ENCODE results near the gene AGAP1. TPM values are rescaled to one million over a fixed set of nuclear protein-coding genes. Genes with fewer than 3 reads are reported as not detected.

The AGAP1 gene
- total RNA-seq, 1 experiment from 2014 or later: 18.3 TPM

DNA sequence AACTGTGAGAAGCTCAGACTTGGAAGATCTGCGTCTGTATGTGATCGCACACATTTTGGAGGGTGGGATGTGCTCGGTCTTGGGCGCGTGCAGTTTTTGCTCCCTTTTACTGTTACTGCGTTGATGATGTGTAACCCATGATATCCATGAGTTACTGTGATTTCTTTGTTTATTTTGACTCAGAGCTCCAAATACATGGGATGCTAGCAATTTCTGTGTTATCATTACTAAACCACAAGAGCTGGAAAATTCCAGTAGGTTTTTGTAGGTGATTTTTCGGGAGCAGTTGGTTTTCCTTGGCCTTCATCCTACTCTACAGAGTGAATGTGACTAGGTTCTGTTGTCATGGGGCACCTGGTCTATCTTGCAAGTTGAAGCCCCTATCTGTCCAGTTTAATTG lies 124.2 kb downstream of the AGAP1 start:
- no peak for DNase-seq (ENCODE audit: extremely low read depth, low read depth)

DNA sequence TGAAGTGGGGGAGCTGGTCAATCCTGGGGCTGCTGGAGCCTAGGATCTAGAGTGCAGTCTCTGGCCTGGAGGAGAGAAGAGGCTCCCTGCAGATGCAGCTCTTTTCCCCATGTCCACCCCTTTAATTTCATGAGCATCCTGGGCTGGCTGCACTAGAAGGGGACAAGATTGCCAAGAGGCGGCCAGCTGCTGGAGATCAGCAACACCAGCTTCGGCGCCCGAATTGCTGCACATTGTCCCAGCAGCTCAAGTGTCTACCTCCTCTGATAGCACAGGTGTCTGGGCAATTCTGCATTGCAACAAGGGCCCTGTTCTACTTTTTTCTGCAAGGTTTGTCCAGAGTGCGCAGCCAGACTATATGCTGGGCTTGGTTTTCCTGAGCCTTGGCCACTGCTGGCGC lies 125.7 kb downstream of the AGAP1 start:
- DNase-seq (ENCODE audit: extremely low read depth, low read depth): no peak

DNA sequence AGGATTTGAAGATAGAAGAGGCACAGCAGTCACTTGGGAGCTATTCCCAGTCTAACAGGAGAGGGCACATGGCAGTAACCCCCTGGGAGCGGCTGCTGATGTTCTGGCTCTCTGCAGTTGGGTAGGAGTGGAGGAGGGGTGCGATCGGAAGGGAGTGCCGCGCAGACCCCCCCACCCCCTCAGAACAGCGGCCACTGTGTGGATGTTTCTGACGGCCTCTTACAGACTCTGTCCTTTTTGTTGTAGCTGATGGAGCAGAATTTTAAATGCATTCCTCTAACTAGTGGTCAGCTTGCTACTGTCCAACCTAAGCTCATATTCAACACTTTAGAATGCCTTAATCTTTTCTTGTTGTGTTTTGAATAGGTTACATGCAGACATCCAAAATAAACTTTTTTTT lies 127.9 kb downstream of the AGAP1 start:
- no peak for DNase-seq (ENCODE audit: extremely low read depth, low read depth)

DNA sequence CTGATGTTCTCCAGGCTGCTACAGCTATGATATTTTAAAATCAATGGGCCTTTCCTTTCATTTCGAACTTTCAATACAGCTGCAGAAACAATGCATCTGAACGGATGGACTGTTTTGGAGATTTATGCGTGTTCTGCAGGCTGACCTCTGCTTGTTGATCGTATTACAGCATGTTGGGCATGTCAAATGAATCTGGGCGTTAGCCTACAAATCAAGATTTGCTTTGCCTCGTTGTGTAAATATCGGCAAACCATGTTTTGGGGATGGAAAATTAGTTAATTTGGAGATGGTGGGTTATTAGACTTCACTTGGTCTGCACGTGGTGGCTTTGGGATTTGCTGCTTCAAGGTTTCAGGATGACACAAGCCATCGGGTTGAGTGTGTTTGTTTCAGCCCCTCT lies 129.3 kb downstream of the AGAP1 start:
- no peak for DNase-seq (ENCODE audit: extremely low read depth, low read depth)

DNA sequence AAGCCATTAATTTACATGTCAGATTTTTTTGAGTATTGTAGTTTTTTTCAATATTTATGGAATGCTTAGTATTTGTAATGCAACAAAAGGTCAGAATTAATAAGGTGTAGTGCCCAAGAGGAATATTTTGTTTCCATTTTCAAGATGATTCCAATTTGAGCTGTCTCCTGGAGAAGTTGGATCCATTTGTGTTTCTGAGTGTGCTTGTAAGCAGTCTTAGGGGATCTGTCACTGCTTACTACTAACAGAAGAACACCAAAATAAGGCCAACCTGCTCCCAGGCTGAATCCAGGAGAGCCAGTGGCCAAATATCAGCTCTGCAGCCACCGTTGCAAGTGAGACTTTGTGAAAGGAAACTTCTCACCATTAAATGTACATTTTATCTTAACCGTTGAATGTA lies 129.9 kb downstream of the AGAP1 start:
- no peak for DNase-seq (ENCODE audit: extremely low read depth, low read depth)

DNA sequence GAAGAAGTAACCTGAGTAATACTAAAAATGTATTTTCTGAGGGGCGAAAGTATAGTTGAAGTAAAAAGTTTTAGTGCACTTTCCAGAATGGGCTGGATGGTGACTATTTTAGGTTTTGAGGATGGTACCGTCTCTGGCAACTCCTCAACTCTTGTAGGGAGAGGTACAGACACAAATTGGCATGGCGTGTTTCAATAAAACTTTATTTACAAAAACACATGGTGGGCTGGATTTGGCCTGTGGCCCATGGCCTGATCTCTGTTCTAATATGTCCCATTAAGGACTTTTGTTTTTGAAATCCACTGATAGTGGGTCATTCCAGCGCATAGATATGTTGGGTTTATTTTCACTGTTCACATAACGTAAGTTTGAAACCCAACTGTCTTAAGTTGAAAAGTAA lies 132.8 kb downstream of the AGAP1 start:
- no peak for DNase-seq (ENCODE audit: extremely low read depth, low read depth)

DNA sequence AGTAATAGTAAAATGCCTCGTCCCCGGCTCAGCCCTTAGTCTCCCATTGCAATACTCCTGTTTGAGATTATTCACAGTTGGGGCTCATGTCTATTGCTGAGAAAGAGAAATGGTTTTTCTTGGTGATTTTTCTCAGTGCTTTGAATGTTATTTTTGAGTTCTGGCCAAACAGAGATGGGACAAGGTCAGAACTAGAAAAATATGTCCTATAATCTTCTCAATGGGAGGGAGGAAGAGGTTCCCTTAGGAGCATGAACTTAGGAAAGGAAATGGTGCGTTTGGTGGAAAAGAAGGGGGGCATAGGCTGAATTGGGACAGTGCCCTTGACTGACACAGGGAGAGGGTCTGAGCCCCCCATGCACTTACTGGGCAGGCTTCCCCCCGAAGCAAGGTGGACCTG lies 133.8 kb downstream of the AGAP1 start:
- DNase-seq (ENCODE audit: extremely low read depth, low read depth): no peak

DNA sequence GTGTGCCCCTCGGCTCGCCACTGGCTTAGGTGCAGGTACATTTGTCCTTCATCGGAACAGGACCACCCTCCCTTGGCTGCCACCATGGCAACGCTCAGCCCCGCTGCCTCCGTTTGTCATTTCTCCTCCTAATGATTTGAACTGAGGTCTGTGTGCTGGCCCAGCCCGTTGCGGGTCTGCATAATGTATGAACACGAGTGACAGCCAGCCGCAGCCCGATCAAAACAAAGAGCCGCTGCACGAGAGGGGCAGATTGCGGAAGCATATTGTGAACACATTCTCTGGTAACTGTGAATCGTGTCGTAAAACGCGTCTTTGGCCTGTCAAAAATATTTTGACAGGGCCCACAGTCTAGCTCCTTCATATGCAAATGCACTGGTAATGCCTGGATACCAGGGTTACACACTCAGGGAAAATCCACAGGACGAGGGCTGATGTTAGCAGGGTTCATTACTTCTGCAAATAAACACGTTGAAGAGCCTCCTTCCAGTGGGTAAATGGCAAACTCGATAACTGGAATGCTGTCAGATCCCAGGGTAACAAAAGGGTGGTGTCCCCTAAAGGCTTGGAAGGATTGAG lies 137.0 kb downstream of the AGAP1 start:
- no peak for DNase-seq (ENCODE audit: extremely low read depth, low read depth)

DNA sequence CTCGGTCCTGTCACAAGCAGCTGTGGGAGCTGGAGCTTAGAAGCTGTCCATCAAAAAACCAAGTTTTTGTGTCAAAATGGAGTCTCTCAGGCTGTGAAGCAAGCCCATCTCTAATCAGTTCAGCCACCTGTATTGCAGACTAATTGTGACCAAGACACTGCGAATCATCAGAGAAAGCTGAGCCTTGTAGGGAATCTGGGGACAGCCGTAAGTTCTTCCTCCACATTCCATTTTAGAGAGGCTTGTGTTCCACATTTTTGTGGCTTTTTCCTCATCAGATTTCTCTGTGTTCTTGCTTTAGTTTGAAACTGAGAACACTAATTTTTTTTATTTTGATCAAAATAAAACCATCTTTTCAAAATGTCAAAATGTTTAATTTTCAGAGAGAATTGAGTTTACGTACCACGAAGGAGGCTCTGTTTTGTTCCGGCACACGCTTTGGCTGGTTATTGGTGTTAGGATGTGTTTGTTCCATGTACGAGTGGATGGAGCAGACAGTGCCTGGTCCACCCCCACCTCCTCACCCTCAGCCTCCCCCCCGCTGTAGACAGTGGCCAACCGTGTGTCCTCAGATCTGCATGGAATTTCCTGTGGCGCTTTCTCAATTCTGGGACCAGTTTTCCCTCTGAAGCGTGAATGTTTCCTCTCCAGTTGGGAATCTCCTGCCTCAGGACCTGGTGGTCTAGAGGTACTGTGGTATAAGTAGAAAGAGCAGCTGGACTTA lies 140.8 kb downstream of the AGAP1 start:
- no peak for DNase-seq (ENCODE audit: extremely low read depth, low read depth)

DNA sequence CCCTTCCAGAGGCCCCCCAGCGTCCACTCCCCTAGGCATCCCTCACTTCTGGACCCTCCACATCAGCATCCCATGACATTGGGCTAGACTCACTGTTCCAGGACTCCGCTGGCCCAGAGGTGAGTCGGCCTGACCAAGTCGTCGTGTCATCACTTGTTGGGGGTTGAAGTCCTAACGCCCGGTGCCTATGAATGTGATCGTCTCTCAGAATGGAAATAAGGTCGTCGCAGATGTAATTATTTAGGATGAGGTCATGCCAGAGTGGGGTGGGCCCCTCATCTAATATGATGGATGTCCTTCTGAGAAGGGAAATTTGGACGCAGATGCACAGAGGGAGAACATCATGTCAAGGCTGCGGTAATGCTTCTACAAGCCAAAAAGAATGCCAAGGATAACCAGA lies 142.7 kb downstream of the AGAP1 start:
- no peak for DNase-seq (ENCODE audit: extremely low read depth, low read depth)

DNA sequence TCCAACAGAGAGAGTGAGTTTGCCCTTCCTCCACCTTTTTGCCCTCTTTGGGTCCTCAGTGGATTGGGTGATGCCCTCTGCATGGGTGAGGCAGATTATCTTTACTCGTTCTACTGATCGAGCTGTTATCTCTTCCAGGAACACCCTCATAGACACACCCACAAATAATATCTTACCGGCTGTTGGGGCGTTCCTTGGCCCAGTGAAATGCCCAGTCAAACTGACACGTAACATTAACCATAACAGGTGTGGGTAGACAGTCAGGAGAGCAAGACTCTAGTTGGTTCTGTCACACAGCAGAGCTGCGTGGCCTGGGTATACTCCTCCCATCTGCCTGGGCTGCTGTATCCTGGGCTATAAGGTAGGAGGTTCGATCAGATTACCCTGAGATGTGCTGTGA lies 144.1 kb downstream of the AGAP1 start:
- DNase-seq (ENCODE audit: extremely low read depth, low read depth): no peak

DNA sequence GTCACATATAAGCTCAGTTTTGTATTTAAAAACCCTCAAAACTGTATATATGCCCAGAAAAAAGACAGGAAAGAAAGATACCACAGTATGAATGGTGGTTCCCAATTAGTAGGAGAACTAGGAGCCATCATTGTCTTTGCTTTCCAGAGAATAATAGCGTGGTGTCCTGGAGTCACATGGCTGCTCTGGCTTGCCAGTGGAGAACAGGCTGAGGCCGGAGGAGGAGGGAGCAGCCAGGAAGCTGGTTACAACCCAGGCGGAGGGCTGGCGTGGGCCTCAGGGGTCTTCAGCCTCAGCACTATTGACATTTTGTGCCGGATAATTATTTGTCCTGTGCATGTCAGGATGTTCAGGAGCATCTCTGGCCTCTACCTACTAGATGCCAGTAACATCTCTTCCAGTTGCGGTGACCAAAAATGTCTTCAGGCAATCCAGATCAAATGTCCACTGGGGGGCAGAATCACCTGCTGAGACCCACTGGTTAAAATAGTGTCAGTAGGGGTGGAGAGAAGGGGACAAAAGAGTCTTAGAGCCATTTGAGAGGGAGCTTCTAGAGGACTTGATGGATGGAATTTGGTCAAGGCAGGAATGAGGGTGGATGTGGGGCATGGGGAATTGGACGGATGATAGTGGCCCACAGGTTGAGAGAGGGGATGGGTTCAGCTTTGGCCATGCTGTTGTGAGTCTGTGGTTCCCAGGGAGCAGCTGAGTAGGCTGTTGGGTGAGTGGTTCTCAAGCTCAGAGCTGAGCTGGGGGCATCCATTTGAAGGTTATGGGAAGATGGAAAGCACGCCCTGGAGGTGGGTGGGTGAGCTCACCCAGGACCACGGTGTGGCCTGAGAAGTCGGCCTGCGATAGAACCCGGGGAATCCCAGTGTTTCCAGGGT lies 144.9 kb downstream of the AGAP1 start:
- no peak for DNase-seq (ENCODE audit: extremely low read depth, low read depth)

DNA sequence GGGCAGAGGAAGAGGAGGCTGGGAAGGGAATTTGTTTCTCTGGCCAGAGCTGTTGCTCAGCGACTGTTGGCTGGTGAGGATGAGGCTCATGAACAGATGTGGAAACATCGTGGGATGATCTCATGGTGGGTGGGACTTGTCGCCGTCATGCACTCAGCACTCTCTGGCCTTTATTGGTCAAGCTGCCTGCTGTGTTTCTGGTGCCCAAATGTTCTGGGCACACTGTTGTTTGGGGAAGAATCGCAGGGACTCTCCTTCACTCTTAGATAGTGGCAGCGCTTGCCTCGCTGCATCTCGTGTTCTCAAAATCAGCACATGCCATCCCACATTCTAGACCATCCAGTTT lies 145.6 kb downstream of the AGAP1 start:
- no peak for DNase-seq (ENCODE audit: extremely low read depth, low read depth)

DNA sequence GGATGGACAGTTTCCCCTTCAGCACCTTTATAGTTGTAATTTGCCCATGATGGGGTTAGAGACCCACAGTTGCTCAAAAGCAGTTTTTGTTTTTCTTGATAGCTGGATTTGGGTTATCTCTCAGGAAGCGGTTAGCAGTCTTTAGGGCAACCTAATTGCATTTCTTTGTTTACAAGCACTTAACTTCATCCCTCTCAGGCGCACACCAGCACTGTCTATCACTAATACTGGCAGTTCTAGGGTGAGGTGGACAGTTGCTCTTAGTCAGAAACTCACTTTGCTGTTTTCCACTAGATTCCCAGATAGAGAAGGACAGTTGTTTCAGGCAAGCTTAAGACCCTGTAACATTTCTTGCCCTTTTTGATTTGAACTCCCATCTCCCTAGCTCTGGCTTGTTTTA lies 146.0 kb downstream of the AGAP1 start:
- DNase-seq (ENCODE audit: extremely low read depth, low read depth): no peak

DNA sequence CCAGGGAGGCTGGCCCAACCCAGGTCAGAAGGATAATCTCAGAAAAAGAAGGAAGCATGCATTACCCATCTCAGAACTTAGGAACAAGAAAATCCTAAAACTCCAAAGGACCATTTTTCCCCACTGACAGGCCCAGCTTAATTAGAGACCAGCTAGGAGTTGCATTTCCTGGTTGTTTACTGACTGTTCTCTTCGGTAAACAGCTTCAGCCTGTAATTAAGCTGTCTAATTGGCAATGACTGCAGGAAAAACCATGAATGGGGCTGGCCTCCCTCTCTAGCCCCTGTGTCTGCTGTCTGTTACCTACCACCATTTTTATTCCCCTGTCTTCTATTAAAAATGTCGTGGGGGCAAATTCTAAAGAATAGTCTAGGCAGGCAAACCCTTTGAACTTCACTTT lies 146.5 kb downstream of the AGAP1 start:
- DNase-seq (ENCODE audit: extremely low read depth, low read depth): no peak

DNA sequence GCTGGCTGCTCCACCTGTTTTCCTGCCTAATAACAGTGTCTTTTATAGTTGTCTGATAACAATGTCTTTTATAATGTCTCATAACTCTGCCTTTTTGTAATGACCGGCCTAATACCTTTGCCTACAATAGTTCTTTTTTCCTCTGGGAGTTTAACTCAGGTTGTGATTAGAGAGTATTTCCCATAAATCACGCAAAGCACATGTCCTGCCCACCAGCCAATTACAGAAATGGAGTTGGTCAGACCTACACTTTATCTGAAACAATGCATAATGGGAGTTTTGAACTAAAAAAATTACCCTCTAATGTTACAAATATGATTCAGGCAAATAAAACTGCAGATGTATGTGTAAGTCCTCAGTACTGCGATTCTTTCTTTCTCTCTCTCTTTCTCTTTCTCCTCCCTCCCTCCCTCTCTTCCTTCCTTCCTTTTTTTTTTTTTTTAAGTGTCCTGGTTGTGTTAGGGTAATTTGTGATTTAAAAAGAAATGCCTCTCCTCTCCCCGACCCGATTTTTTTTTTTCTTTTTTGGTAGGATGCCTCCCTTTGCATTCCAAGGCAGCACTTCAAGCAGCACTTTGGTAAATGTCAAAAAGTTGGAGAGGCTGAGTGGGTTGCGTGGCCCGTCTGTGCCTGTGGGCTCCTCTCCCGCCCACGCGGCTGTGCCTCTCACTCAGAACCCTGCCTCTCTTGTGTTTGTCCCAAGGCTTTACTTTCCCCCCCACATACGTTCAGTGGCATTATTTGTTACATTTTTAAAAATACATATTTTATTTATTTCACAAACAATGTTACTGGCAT lies 147.3 kb downstream of the AGAP1 start:
- DNase-seq (ENCODE audit: extremely low read depth, low read depth): no peak

DNA sequence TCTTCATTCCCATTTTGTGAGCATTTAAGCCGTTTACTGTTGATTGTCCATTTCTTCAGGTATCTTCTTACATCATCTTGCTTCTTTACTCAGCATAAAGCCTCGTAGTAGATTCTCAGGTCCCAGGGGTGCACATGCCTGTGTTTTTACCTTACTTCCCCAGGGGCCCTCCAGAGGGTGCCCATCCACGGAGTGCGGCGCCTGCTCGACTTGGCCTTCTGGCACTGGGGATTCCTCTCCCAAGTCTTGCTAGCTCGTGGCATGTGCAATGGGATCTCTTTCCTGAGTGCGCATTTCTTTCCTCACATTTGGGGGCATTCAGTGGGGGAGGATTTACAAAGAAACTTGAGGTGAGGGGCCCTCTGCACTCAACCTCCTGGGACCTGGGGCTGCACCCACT lies 148.1 kb downstream of the AGAP1 start:
- no peak for DNase-seq (ENCODE audit: extremely low read depth, low read depth)

DNA sequence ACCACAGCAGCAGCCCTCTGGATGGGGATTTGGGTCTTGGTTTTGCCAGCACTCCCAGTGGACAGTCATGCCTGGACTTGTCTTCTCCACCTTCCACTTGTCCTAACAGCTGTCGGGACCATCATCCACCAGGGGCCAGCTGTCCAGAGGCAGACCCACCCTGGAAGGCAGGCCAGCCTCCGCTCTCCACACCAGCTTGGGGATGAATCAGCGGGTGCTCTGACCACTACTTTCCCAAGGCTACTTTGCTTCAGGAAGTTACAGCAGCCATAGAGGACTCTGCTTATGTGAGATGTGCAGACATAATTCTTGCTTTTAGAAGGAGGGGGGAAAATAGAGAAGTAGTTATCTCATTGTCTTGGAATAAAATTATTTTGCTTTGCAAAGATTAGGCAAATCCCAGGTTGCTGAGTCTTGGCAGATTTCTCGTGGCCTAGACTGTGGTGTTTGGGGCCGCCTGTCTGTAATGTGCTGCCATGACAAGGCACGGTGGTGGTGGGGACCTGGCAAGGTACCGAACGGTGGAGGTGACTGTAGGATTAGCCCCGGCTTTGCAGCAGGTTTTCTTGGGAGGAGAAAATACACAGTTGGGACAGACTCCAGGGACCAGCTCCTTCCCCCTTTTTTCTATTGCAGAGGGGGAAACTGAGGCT lies 148.7 kb downstream of the AGAP1 start:
- no peak for DNase-seq (ENCODE audit: extremely low read depth, low read depth)

DNA sequence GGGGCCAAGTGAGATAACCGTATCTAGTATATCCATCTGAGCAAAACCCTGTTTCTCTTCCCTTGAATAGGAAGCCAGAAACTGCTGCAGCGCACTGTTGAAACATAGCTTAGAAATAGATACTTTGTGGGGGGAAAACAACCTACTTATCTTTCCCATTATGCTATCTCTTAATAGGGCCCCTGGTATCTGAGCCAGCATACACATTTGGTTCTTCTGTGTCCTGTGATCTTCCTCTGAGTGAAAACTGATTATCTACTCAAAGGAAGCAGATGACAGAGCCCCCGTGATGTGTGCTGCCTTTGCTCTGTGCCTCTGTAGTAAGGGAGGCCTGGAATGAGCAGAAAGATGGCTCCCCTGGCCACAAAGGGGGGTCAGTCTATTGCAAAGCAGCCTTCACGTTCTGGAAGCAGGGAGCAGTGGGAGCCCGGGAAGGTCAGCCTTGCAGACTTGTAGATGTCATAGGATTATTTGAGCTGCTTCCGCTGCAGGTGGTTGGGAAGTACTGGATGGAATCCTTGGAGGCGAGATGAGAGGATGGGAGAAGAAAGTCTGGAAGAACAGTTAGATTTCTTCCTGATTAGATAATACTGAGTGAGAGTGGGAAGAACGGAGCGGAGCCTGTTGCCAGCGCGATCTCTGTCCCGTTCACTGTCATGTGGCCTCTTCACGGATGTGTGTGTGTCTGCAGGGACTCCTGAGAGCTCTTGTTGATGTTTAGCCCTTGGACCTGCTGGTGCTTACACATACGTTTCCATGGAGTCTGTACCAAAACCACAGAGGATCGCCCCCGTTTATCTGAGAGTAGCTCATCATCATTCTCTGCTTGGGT lies 150.1 kb downstream of the AGAP1 start:
- DNase-seq (ENCODE audit: extremely low read depth, low read depth): no peak

DNA sequence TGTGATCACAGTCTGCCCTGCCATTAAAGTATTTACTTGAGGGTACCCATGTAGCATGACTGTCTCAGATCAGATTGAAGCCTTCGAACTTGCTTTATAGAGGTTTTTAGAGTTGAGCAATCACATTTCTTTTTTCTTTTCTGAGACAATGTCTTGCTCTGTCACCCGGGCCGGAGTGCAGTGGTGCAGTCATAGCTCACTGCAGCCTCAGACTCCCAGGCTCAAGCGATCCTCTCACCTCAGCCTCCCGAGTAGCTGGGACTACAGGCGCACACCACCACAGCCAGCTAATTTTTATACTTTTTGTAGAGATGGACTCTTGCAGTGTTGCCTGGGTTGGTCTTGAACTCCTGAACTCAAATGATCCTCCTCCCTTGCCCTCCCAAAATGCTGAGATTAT lies 153.4 kb downstream of the AGAP1 start:
- DNase-seq (ENCODE audit: extremely low read depth, low read depth): no peak
